ENCODE results near the gene PLEKHA1.

Gene PLEKHA1

DNA sequence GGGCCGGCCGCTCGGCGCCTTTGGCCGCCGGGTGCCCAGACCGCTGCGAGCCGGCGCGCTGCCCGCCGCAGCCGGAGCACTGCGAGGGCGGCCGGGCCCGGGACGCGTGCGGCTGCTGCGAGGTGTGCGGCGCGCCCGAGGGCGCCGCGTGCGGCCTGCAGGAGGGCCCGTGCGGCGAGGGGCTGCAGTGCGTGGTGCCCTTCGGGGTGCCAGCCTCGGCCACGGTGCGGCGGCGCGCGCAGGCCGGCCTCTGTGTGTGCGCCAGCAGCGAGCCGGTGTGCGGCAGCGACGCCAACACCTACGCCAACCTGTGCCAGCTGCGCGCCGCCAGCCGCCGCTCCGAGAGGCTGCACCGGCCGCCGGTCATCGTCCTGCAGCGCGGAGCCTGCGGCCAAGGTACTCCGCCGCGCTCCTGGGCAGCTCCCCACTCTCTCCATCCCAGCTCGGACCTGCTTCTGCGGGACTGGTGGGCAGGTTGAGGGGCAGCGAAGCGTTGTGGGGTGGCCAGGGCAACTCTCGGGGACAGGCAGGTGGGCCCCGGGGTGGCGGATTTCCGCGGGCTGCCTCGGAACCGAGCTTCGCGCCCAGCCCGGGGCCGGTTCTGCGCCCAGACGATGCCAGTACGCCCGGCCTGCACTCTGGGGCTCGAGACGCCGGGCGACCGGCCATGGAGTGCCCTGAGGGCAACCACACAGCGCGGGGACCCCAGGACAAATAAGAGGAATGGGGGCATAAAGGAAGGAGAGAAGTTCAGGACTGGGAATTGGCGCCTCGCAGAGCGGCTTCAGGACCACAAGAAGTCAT lies 87.4 kb downstream of the PLEKHA1 start:
- no peak for DNase-seq (ENCODE audit: low spot score)

DNA sequence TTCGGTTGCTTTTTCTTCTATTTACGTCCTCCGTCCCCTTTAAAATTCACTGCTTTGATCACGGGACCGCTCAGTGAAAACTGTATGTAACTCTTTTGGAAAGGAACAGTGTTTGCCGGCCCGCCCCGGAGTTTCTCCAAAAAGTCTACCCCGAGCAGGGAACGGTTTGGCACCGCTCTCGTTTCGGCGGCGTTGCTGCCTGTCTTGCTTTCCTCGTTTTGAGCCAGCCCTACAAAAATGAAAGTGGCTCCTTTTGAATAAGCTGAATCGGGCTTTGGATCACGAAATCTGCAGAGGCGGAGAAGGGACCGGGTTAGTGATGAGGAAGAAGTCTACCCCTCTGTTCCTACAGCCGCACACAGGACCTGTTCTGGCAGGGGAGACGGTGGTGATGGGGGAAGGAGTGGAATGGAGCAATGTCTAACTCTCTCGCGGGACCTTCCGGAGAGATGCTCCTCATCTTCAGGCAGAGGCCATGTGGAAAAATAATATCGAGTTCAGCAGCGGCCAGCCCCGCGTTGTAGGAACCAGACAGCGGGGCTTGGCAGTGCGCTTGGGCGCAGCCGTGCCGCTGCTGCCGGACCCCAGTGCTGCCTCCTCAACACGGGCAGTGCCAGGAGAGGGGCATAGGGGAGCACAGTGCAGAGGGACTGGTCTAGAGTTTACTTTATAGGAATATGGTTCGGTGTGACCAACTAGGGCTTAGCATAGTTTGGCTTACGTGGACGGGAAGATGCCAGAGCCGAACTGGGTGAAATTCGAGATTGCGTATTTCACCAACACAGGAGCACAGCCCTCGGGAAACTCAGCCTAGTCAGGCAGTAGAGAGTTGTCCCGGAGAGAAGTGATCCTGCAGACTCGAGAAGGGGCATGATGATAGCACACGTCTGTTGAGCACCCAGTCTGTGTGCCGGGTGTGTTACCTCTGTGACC lies 88.3 kb downstream of the PLEKHA1 start:
- DNase-seq (ENCODE audit: low spot score), result no peak

DNA sequence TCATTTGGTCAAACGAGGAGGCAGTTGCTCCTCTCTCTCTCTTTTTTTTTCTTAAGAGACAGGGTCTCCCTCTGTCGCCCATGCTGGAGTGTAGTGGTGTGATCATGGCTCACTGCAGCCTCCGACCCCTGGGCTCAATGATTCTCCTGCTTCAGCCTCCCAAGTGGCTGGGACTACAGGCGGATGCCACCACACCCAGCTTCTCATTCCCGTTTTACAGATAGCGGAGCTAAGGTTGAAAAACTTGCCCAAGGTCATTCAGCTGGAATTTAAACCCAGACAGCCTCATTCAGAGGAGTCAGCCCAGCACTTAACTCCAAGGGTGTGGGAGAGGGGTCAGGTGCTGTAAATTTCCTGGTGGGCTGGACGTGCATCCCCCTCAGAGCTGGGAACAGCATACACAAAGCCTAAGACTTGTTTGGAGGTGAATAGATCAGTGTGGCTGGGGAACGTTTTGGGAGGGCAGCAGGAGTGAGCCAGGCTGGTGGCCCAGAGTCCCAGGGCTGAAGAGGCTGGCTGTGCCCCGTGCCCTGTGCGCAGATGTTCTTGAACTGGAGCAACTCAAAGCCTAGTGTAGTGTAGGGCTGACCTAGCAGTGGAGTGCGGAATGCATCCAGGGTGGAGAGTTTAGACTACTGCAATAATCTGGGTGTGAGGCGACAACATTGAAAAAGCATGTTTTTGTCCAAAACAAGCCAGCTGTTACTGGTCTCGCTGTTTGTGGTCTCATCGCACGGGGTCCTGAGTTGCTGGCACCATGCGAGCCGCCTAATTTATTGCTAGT lies 89.2 kb downstream of the PLEKHA1 start:
- no peak for DNase-seq (ENCODE audit: low spot score)

- DNase-seq (ENCODE audit: low spot score), result no peak
Measured at GRCh38 chr10:122464250-122464510, 89.7 kb downstream of the PLEKHA1 start.

DNA sequence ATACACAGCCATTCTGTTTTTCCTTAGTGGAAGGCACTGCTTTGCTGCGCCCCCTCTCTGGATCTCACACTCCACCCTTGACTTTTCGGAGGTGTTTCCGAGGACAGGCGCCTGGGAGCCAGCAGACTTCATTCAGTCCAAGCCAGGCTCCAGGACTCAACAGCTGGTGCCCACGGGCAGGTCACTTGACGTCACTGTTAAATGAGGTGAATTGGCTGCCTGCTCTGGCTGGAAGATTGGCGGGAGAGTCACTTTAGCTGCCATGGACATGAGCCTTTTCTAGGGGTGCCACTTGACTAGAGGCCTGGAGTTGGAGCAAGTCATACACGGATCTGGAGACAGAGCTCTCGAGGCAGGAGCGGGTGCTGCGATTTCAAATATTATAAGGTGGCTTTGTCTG lies 90.1 kb downstream of the PLEKHA1 start:
- no peak for DNase-seq (ENCODE audit: low spot score)

- DNase-seq (ENCODE audit: low spot score), result no peak
Measured at GRCh38 chr10:122465401-122466040, 91.0 kb downstream of the PLEKHA1 start.

- no peak for DNase-seq (ENCODE audit: low spot score)
Measured at GRCh38 chr10:122466951-122467381, 92.5 kb downstream of the PLEKHA1 start.

DNA sequence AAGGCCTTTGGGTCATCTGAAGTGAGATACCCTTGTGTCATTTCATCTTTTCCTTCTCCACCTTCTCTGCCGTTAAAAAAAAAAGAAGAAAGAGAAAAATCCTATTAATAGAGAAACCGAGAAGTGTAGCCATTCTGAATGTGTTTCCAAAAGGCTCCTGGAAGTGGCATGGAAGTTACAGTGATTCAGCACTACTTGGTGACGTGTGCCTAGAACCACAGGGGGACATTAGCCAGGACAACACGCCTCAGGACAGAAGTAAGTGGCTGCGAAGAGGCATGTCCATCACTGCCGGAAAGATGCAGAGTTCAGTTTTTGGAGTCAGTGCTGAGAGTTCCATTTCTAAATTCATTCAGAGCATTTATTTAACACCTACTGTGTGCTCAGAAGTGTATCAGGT lies 93.2 kb downstream of the PLEKHA1 start:
- no peak for DNase-seq (ENCODE audit: low spot score)

DNA sequence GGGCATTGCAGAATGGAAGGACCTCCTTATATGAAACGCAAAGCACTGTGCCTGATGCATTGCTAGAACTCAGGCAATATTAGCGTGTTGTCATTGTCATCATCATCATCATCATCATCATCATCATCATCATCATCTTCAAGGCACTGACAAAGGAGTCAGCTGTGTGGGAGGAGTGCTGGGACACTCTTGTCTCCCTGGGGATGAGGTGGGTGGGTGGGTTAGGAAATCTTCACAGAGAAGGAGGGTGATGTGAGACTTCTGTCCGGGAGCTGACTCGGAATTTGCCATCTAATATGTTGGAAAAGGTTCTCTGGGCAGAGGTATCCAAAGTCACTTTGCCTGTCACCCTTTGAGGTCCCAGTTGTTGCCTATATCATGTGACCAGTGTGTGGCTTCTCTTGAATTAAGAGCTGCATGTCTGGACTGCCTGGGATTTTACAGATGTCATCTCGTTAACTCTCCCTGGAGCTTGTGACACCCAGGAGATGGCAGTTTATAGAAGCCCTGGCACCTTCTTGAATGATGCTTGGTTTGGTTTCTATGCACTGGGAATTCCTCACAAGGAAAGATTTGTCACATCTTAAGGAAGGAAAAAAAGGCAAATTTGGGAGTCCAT lies 93.9 kb downstream of the PLEKHA1 start:
- DNase-seq (ENCODE audit: low spot score), result no peak

- peak; percentile 53 for DNase-seq (ENCODE audit: low spot score)
Measured at GRCh38 chr10:122468926-122469781, 94.6 kb downstream of the PLEKHA1 start.

DNA sequence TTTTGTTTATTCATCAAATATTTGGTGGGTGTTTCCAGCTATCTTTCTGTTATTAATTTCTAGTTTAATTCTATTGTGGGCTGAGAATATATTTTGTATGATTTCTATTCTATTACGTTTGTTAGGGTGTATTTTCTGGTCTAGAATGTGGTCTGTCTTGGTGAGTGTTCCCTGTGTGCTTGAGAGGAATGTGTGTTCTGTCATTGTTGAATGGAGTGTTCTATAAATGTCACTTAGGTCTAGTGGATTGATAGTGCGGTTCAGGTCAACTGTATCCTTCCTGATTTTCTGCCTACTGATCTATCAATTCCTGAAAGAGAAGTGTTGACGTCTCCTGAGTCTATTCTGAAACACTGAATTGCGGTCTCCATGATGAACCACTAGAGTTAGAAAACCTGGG lies 95.3 kb downstream of the PLEKHA1 start:
- no peak for DNase-seq (ENCODE audit: low spot score)

- DNase-seq (ENCODE audit: low spot score), result no peak
Measured at GRCh38 chr10:122471531-122472177, 97.1 kb downstream of the PLEKHA1 start.

DNA sequence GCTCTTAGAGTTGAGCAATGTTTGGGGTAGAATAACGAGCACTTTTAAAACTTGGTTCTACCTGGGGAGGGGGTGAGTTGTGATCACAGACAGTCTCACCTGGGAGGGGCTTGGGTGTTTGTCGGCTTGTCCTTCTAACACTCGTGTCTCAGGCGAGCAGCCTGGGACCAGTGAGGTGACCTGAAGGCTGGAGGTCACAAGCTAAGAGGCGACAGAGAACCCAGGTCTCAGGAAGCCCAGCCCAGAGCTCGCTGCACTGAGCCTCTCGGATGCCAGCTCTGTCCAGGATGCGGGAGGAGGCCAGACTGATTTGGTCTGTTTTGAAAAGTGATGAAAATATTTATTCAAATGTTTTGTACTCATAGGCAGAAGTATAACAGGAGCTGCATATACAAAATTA lies 98.6 kb downstream of the PLEKHA1 start:
- DNase-seq (ENCODE audit: low spot score), result no peak

- DNase-seq (ENCODE audit: low spot score), result no peak
Measured at GRCh38 chr10:122474131-122474818, 99.8 kb downstream of the PLEKHA1 start.

- DNase-seq (ENCODE audit: low spot score), result no peak
Measured at GRCh38 chr10:122475100-122475499, 100.6 kb downstream of the PLEKHA1 start.

DNA sequence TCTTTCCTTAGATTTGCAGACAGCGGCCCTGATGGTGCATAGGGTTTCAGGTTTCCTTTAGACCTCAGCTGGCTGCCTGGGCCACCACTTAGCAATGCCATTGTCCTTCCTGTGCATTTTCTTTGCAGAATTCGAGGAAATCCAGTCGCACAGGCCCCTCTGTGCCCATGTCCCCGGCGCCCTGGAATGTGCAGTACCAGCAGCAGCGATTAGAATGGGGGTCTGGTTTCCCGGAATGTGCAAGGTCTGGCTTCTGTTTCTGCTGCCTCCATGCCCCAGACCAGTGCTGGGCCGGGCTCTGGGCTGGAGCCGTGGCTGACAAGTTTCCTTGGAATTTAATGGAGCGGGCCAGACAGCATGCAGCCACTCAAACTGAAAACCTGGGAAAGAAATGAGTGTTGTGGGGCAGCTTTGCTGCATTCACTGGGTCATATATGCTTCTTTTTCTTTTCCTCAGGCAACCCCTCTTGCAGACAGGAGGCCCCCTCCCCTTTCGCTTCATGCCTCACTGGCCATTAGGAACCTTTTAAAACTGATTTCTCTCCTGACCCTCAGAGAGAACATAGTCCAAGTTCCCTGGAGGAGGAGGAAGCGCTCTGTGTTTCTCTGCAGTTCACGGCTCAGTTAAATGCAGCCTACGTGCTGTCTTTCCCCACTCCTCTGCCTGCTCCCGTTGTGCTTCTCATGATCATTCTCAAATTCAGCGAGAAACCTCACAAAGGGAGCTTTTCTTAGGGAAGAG lies 101.3 kb downstream of the PLEKHA1 start:
- no peak for DNase-seq (ENCODE audit: low spot score)

GRCh38 chr10:122476333-122476695 lies 101.8 kb downstream of the PLEKHA1 start:
- DNase-seq (ENCODE audit: low spot score), result no peak

GRCh38 chr10:122477436-122477835 lies 102.9 kb downstream of the PLEKHA1 start:
- DNase-seq (ENCODE audit: low spot score), result no peak

- DNase-seq (ENCODE audit: low spot score), result no peak
Measured at GRCh38 chr10:122478971-122479370, 104.5 kb downstream of the PLEKHA1 start.
